ENCODE data around the gene MYOCD. TPM values are rescaled to one million over a fixed set of nuclear protein-coding genes. Genes with fewer than 3 reads are reported as not detected.
A peak's percentile ranks its signal among the peaks of the same experiment; 100 is the strongest.

Gene MYOCD
- total RNA-seq, 4 donors from 2014 or later: 0.80 to 9.3 (median 1.6) TPM

DNA sequence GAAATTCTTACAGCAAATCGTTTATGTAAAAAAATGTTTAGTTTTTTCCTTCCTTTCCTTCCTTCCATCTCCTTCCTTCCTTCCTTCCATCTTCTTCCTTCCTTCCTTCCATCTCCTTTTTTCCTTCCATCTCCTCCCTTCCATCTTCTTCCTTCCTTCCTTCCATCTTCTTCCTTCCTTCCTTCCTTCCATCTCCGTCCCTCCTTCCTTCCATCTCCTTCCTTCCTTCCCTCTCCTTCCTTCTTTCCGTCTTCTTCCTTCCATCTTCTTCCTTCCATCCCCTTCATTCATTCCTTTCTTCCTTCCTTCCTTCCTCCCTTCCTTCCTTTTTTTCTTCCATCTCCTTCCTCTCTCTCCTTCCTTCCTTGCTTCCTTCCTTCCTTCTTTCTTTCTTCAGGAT lies 22.7 kb downstream of the MYOCD start:
- DNase-seq (ENCODE audit: low spot score in 2 of 2): no peak
- TF ChIP-seq CTCF (IDR thresholded peaks at IDR 0.05) (no peak), POLR2A (IDR thresholded peaks at IDR 0.05) (no peak)
- 88 to 94% methylated on average over 3 of the region's 3 CpGs for WGBS, 2 donors
- intact Hi-C loops (cut with DNase I; ENCODE audit: low total_unique reads): no loop called here
- no peak overlapping the region for H3K4me3 ChIP-seq (ENCODE audit: low read depth, poor library complexity, severe bottlenecking)

DNA sequence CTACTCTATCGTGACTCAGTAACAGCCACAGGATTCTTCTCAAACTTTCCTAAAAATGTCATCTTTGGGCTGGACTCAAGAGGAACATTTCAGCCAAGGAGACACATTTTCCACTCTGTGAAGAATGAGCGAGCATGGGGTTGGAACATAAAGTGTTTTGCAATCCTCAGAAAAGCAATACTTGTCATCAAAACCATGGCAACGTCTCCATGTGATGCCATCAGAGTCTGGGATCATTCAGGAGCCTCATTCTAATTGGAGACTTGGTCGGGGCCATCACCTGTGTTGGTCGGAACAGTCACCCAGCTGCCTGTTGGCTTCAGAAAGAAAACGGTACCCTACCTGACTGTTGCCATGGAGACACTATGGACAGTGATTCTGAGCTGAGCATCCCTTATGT lies 25.5 kb downstream of the MYOCD start:
- intact Hi-C loops (cut with DNase I; ENCODE audit: low total_unique reads): no loop called here
- DNase-seq (ENCODE audit: low spot score in 2 of 2): peak in 1 of 2 donors; percentile 59
- no peak for TF ChIP-seq POLR2A (IDR thresholded peaks at IDR 0.05)
- TF ChIP-seq CTCF (IDR thresholded peaks at IDR 0.05): no peak
- H3K4me3 ChIP-seq (ENCODE audit: low read depth, poor library complexity, severe bottlenecking): no peak overlapping the region
- 55 to 74% methylated on average over 6 of the region's 6 CpGs for WGBS, 2 donors

DNA sequence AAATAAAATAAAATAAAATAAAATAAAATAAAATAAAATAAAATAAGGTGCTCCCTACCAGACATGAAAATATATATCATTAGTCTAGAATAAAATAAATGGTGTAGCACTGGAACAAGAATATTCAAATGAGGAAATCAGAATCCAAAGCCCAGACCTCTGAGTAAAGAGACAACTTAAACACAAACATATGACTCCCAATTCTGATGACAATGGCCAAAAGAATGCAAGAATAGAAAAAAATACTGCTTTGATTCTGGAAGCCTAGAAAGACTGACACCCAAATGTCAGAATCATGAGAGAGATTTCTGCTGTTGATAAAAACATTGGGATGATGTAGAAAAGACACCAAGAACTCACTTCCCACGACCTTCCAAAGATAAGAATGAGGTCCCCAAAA lies 27.9 kb downstream of the MYOCD start:
- no peak for TF ChIP-seq POLR2A (IDR thresholded peaks at IDR 0.05)
- TF ChIP-seq CTCF (IDR thresholded peaks at IDR 0.05): no peak
- no peak overlapping the region for H3K4me3 ChIP-seq (ENCODE audit: low read depth, poor library complexity, severe bottlenecking)
- 33 to 68% methylated on average over 1 of the region's 1 CpG for WGBS, 2 donors
- intact Hi-C loops (cut with DNase I; ENCODE audit: low total_unique reads): no loop called here
- DNase-seq (ENCODE audit: low spot score in 2 of 2): no peak

- H3K4me3 ChIP-seq (ENCODE audit: low read depth, poor library complexity, severe bottlenecking): no peak overlapping the region
- WGBS, 2 donors: 73 to 77% methylated on average over 4 of the region's 4 CpGs
- no peak for TF ChIP-seq POLR2A (IDR thresholded peaks at IDR 0.05)
- TF ChIP-seq CTCF (IDR thresholded peaks at IDR 0.05): no peak
- intact Hi-C loops (cut with DNase I; ENCODE audit: low total_unique reads): no loop called here
- no peak for DNase-seq (ENCODE audit: low spot score in 2 of 2)
These were observed 40.4 kb downstream of the MYOCD start for GRCh38 chr17:12706070-12706469.

DNA sequence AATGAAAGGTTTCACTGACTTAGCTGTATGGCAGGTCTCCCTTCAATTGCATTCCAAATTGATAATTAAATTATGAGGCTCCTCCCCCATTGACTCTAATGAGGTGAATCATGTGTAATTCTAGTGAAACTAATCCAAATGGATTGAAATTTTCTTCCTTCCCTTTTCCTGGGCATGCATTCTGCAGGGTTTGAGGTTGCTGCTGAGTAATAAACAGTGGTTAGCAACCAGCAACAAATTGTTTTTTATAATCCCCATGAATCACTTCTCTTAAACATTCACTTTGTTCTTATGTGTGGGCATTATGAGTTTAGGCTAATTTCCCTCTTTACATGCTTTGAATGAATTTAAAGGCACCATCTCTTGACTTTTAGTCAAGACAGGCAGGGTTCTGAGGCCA lies 43.4 kb downstream of the MYOCD start:
- H3K4me3 ChIP-seq (ENCODE audit: low read depth, poor library complexity, severe bottlenecking): no peak overlapping the region
- no peak for DNase-seq (ENCODE audit: low spot score in 2 of 2)
- TF ChIP-seq CTCF (IDR thresholded peaks at IDR 0.05): no peak
- TF ChIP-seq POLR2A (IDR thresholded peaks at IDR 0.05): no peak
- intact Hi-C loops (cut with DNase I; ENCODE audit: low total_unique reads): no loop called here

DNA sequence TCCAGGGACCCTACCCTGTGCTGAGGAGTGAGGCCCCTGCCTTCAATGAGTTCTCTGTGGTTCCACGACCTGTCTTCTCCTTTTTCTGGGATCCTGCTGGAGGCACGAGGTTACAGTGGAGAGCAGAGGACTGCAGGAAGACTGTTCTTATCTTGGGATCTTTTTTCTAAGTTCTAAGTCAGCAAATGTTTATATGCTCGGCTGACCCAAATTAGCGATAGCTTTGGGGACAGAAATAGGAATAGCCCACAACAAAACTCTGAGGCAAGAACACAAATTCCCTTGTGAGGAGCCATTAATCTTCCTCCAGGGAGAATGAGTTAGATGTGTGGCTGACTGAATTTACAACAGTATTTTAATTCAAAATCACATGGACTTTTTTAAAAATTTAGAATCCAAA lies 46.7 kb downstream of the MYOCD start:
- WGBS, 2 donors: 52 to 56% methylated on average over 4 of the region's 4 CpGs
- intact Hi-C loops (cut with DNase I; ENCODE audit: low total_unique reads): no loop called here
- no peak for DNase-seq (ENCODE audit: low spot score in 2 of 2)
- TF ChIP-seq CTCF (IDR thresholded peaks at IDR 0.05): no peak
- TF ChIP-seq POLR2A (IDR thresholded peaks at IDR 0.05): no peak
- no peak overlapping the region for H3K4me3 ChIP-seq (ENCODE audit: low read depth, poor library complexity, severe bottlenecking)
